Measurements from ENCODE around the gene DNAH14. TPM values are rescaled to one million over a fixed set of nuclear protein-coding genes. Genes with fewer than 3 reads are reported as not detected.

DNAH14 gene
- total RNA-seq, 1 experiment from 2014 or later = 47.0 TPM

GRCh38 chr1:225430301-225430700, 500.8 kb downstream of the DNAH14 start:
- no peaks in the 10 kb centered on the region for H3K27me3 ChIP-seq (ENCODE audit: control insufficient read depth, insufficient read depth, low read length)
- ATAC-seq (no peak), DNase-seq (ENCODE audit: low read depth, low spot score) (no peak)
- H3K9me3 ChIP-seq (ENCODE audit: control insufficient read depth, insufficient read depth, low read depth, low read length) = no peaks in the 10 kb centered on the region
- H3K36me3 ChIP-seq (ENCODE audit: control insufficient read depth, insufficient read depth, low read length) = no peaks in the 10 kb centered on the region; the same call in 1 of the 2 replicates
- H3K27ac ChIP-seq (ENCODE audit: low read length) = no peak overlapping the region
- POLR2A ChIA-PET = no interaction called here
- BruUV-seq (replicated peaks) = no TSS peak
- CTCF ChIA-PET = interaction anchor here (0.6 kb wide), 1 partner anchor 8 kb away, joined by 3 read pairs; no protein-coding TSS in a partner anchor
- intact Hi-C loops (cut with micrococcal nuclease; ENCODE audit: unreplicated experiment) = no loop called here
- no peak for TF ChIP-seq CTCF (IDR thresholded peaks at IDR 0.05)
- no peak for TF ChIP-seq SIN3A (IDR thresholded peaks at IDR 0.05; ENCODE audit: borderline replicate concordance, insufficient read depth, low read depth, low read length)
- TF ChIP-seq REST (IDR thresholded peaks at IDR 0.05; ENCODE audit: insufficient read depth in 1 of 2, low read depth in 2 of 2, low read length in 1 of 2) = no peak
- TF ChIP-seq TCF7L2 (IDR thresholded peaks at IDR 0.05; ENCODE audit: low read depth, low read length) = no peak
- TF ChIP-seq POLR2AphosphoS5 (IDR thresholded peaks at IDR 0.05; ENCODE audit: low read depth, low read length) = no peak
- H3K4me3 ChIP-seq (ENCODE audit: low read depth in 2 of 2, low read length in 2 of 2) = no peak overlapping the region
- peaks cover 13% of the 10 kb centered on the region for H3K4me1 ChIP-seq (ENCODE audit: control insufficient read depth, insufficient read depth, low read length)
- in situ Hi-C loops (cut with HindIII; ENCODE audit: low pct_unique_long_range_greater_than_20kb, low sequenced_read_pairs) = no loop called here

GRCh38 chr1:225431081-225431863, 501.8 kb downstream of the DNAH14 start:
- intact Hi-C loops (cut with micrococcal nuclease; ENCODE audit: unreplicated experiment) = no loop called here
- Histone ChIP-seq H3K27me3 (ENCODE audit: control insufficient read depth, insufficient read depth, low read length) (no peaks in the 10 kb centered on the region), H3K27ac (ENCODE audit: low read length) (no peak overlapping the region), H3K36me3 (ENCODE audit: control insufficient read depth, insufficient read depth, low read length) (no peaks in the 10 kb centered on the region; the same call in 1 of the 2 replicates), H3K4me3 (ENCODE audit: low read depth in 2 of 2, low read length in 2 of 2) (no peak overlapping the region), H3K9me3 (ENCODE audit: control insufficient read depth, insufficient read depth, low read depth, low read length) (no peaks in the 10 kb centered on the region), H3K4me1 (ENCODE audit: control insufficient read depth, insufficient read depth, low read length) (peaks cover 3% of the 10 kb centered on the region)
- no peak for TF ChIP-seq CTCF (IDR thresholded peaks at IDR 0.05)
- TF ChIP-seq REST (IDR thresholded peaks at IDR 0.05; ENCODE audit: insufficient read depth in 1 of 2, low read depth in 2 of 2, low read length in 1 of 2) = no peak
- TF ChIP-seq TCF7L2 (IDR thresholded peaks at IDR 0.05; ENCODE audit: low read depth, low read length) = no peak
- TF ChIP-seq POLR2AphosphoS5 (IDR thresholded peaks at IDR 0.05; ENCODE audit: low read depth, low read length) = no peak
- TF ChIP-seq SIN3A (IDR thresholded peaks at IDR 0.05; ENCODE audit: borderline replicate concordance, insufficient read depth, low read depth, low read length) = no peak
- no TSS peak for BruUV-seq (replicated peaks)
- ChIA-PET POLR2A (no interaction called here), CTCF (no interaction called here)
- DNase-seq (ENCODE audit: low read depth, low spot score) = no peak
- in situ Hi-C loops (cut with HindIII; ENCODE audit: low pct_unique_long_range_greater_than_20kb, low sequenced_read_pairs) = no loop called here
- no peak for ATAC-seq

Data from Panc1 (cell line).